IMR-90 (cell line): ENCODE data around the gene IL20. TPM values are rescaled to one million over a fixed set of nuclear protein-coding genes. Genes with fewer than 3 reads are reported as not detected.

Experiments
- ATAC-seq: fragments of 200-7000 bp; cut with Tn5 transposase; 2 replicates; pipeline ENCODE4 v1.9.1; 2020; ENCODE audit warnings: low read depth, mild to moderate bottlenecking, moderate library complexity
- BruUV-seq: library from RNA; stranded (reverse); fragments of 400-500 nt; replicated peaks from 2 replicates; lab custom pipeline; 2021; lab: Mats Ljungman, UMichigan
- CTCF ChIA-PET: fragments of 300-600 bp; formaldehyde crosslinking; extraction: SDS; loops from one replicate; lab custom pipeline; 2021; ENCODE audit warnings: antibody characterized with exemption; lab: Yijun Ruan, JAX
- POLR2A ChIA-PET: fragments of 300-600 bp; sonication (Branson Sonifier 250); formaldehyde crosslinking; loops from one replicate; lab custom pipeline; 2022; ENCODE audit warnings: antibody characterized with exemption; ENCODE audit not compliant: unreplicated experiment; lab: Charles Lee
- DNase-seq: peaks from one replicate; pipeline ENCODE4 v3.0.0; 2013
- H2AFZ ChIP-seq: replicated peaks from 2 replicates; pipeline ENCODE3; 2013; ENCODE audit warnings: low read length, mild to moderate bottlenecking; ENCODE audit not compliant: poor library complexity
- H2AK5ac ChIP-seq: 2 replicates; pipeline ENCODE4 v1.6.1; 2013; ENCODE audit warnings: low read depth, low read length, inconsistent platforms
- H2AK9ac ChIP-seq: replicated peaks from 2 replicates; pipeline ENCODE3; 2013; ENCODE audit warnings: mild to moderate bottlenecking, low read depth, low read length, moderate library complexity; ENCODE audit not compliant: poor library complexity
- H2BK120ac ChIP-seq: 2 replicates; pipeline ENCODE4 v1.6.1; 2013; ENCODE audit warnings: low read depth, low read length, inconsistent platforms
- H2BK15ac ChIP-seq: 3 replicates; pipeline ENCODE4 v1.6.1; 2013; ENCODE audit warnings: low read depth, low read length, inconsistent platforms
- H2BK20ac ChIP-seq: 2 replicates; pipeline ENCODE4 v1.6.1; 2013; ENCODE audit warnings: low read depth, mild to moderate bottlenecking, inconsistent platforms, low read length, moderate library complexity
- H2BK5ac ChIP-seq: 2 replicates; pipeline ENCODE4 v1.6.1; 2013; ENCODE audit warnings: mild to moderate bottlenecking, low read depth, low read length, inconsistent platforms; ENCODE audit not compliant: poor library complexity, severe bottlenecking
- H3K14ac ChIP-seq: replicated peaks from 2 replicates; pipeline ENCODE4 v1.6.1; 2013; ENCODE audit warnings: low read depth, low read length, inconsistent platforms
- H3K18ac ChIP-seq: 2 replicates; pipeline ENCODE4 v1.6.1; 2013; ENCODE audit warnings: low read depth, low read length, control low read depth
- H3K23ac ChIP-seq: 2 replicates; pipeline ENCODE4 v1.6.1; 2013; ENCODE audit warnings: low read depth, low read length, inconsistent platforms
- H3K27ac ChIP-seq: 2 replicates; pipeline ENCODE4 v1.5.1; 2013; ENCODE audit warnings: mild to moderate bottlenecking, control low read depth, low read length; ENCODE audit not compliant: insufficient read depth
- H3K27me3 ChIP-seq: 2 replicates; pipeline ENCODE4 v1.6.1; 2013; ENCODE audit warnings: low read length; ENCODE audit not compliant: control insufficient read depth, insufficient read depth
- H3K36me3 ChIP-seq: 2 replicates; pipeline ENCODE4 v1.6.1; 2013; ENCODE audit warnings: low read length, mixed read lengths; ENCODE audit not compliant: control insufficient read depth, insufficient read depth
- H3K4ac ChIP-seq: 2 replicates; pipeline ENCODE4 v1.6.1; 2013; ENCODE audit warnings: low read depth, low read length, inconsistent platforms
- H3K4me1 ChIP-seq: 2 replicates; pipeline ENCODE4 v1.6.1; 2013; ENCODE audit warnings: low read length, mixed read lengths; ENCODE audit not compliant: control insufficient read depth, insufficient read depth
- H3K4me2 ChIP-seq: 2 replicates; pipeline ENCODE4 v1.6.1; 2013; ENCODE audit warnings: low read depth, mild to moderate bottlenecking, control low read depth, low read length, moderate library complexity
- H3K4me3 ChIP-seq: 2 replicates; pipeline ENCODE4 v1.5.1; 2013; ENCODE audit warnings: low read depth, mild to moderate bottlenecking, control low read depth, low read length, moderate library complexity; ENCODE audit not compliant: insufficient read depth
- H3K56ac ChIP-seq: 2 replicates; pipeline ENCODE4 v1.6.1; 2013; ENCODE audit warnings: low read length, inconsistent platforms; ENCODE audit not compliant: insufficient read depth; ENCODE audit errors: extremely low read depth
- H3K79me1 ChIP-seq, 2 experiments: 2 replicates each; pipeline ENCODE4 v1.6.1; 2013; ENCODE audit warnings: low read length in 2 of 2, inconsistent platforms in 1 of 2, low read depth in 1 of 2
- H3K9ac ChIP-seq: 2 replicates; pipeline ENCODE4 v1.6.1; 2013; ENCODE audit warnings: low read depth, low read length, control low read depth
- H3K9me1 ChIP-seq: 2 replicates; pipeline ENCODE4 v1.6.1; 2013; ENCODE audit warnings: low read length, inconsistent platforms; ENCODE audit not compliant: insufficient read depth
- H3K9me3 ChIP-seq: 2 replicates; pipeline ENCODE4 v1.6.1; 2013; ENCODE audit warnings: low read length; ENCODE audit not compliant: control insufficient read depth, insufficient read depth
- H4K20me1 ChIP-seq: 2 replicates; pipeline ENCODE4 v1.6.1; 2013; ENCODE audit warnings: low read length, inconsistent platforms; ENCODE audit not compliant: insufficient read depth
- H4K5ac ChIP-seq: 2 replicates; pipeline ENCODE4 v1.6.1; 2013; ENCODE audit warnings: mild to moderate bottlenecking, low read depth, low read length, control low read depth
- H4K8ac ChIP-seq, 2 experiments: 2 replicates each; pipeline ENCODE4 v1.6.1; 2013; ENCODE audit warnings: low read depth in 2 of 2, low read length in 2 of 2, control low read depth in 1 of 2, inconsistent platforms in 1 of 2
- H4K91ac ChIP-seq: 2 replicates; pipeline ENCODE4 v1.6.1; 2013; ENCODE audit warnings: low read depth, low read length, inconsistent platforms; ENCODE audit not compliant: insufficient read depth
- BHLHE40 ChIP-seq: fragments of 150-350 bp; IDR thresholded peaks from 2 replicates; pipeline ENCODE4 v1.6.1; 2016; ENCODE audit warnings: mild to moderate bottlenecking, low read depth, low read length
- CEBPB ChIP-seq: IDR thresholded peaks from 2 replicates; pipeline ENCODE4 v1.6.1; 2012; ENCODE audit warnings: low read depth, low read length, improper control_type of control experiment
- CHD1 ChIP-seq: IDR thresholded peaks from 2 replicates; pipeline ENCODE4 v1.6.1; 2012; ENCODE audit warnings: low read depth, low read length, improper control_type of control experiment
- ELK1 ChIP-seq: fragments of 150-350 bp; IDR thresholded peaks from 2 replicates; pipeline ENCODE4 v1.6.1; 2016; ENCODE audit warnings: low read depth, mild to moderate bottlenecking, low read length, moderate library complexity, borderline replicate concordance
- FOS ChIP-seq: fragments of 150-350 bp; IDR thresholded peaks from 2 replicates; pipeline ENCODE4 v1.6.1; 2016; ENCODE audit warnings: low read depth, low read length
- MAFK ChIP-seq: IDR thresholded peaks from 2 replicates; pipeline ENCODE4 v1.6.1; 2012; ENCODE audit warnings: low read depth, low read length, improper control_type of control experiment
- MAZ ChIP-seq: IDR thresholded peaks from 2 replicates; pipeline ENCODE4 v1.6.1; 2012; ENCODE audit warnings: low read depth, mild to moderate bottlenecking, low read length, improper control_type of control experiment, moderate library complexity, borderline replicate concordance
- MXI1 ChIP-seq: IDR thresholded peaks from 2 replicates; pipeline ENCODE4 v1.6.1; 2012; ENCODE audit warnings: low read depth, mild to moderate bottlenecking, low read length, moderate library complexity, borderline replicate concordance
- NFE2L2 ChIP-seq: fragments of 150-350 bp; IDR thresholded peaks from 2 replicates; pipeline ENCODE4 v1.6.1; 2016; ENCODE audit warnings: low read depth, mild to moderate bottlenecking, low read length
- POLR2A ChIP-seq: IDR thresholded peaks from 2 replicates; pipeline ENCODE4 v1.6.1; 2012; ENCODE audit warnings: mild to moderate bottlenecking, low read depth, low read length
- RAD21 ChIP-seq: IDR thresholded peaks from 2 replicates; pipeline ENCODE4 v1.6.1; 2012; ENCODE audit warnings: low read length, improper control_type of control experiment
- RCOR1 ChIP-seq: IDR thresholded peaks from 2 replicates; pipeline ENCODE4 v1.6.1; 2012; ENCODE audit warnings: mild to moderate bottlenecking, low read length, improper control_type of control experiment; ENCODE audit not compliant: insufficient replicate concordance
- RFX5 ChIP-seq: IDR thresholded peaks from 2 replicates; pipeline ENCODE4 v1.8.0; 2012; ENCODE audit warnings: low read depth, mild to moderate bottlenecking, low read length, moderate library complexity
- SMC3 ChIP-seq: fragments of 150-350 bp; IDR thresholded peaks from 2 replicates; pipeline ENCODE4 v1.6.1; 2016; ENCODE audit warnings: low read depth, mild to moderate bottlenecking, antibody characterized with exemption, low read length, moderate library complexity
- USF2 ChIP-seq: fragments of 150-350 bp; IDR thresholded peaks from 2 replicates; pipeline ENCODE4 v1.6.1; 2017; ENCODE audit warnings: mild to moderate bottlenecking, antibody characterized with exemption, low read length, low read depth
- WGBS, 2 experiments: methylation state at CpG; one replicate each; pipeline versions ENCODE4 v1.1.5 to v1.1.7; 2013; ENCODE audit warnings: missing lambda C conversion rate in 2 of 2; ENCODE audit not compliant: insufficient read length in 1 of 2; ENCODE audit errors: extremely low coverage in 2 of 2; 5-methylcytosine and 5-hydroxymethylcytosine counted together
- dilution Hi-C: fragments of 300-500 bp; cut with HindIII; formaldehyde crosslinking; loops from one replicate; pipeline ENCODE4 v1.14.3; 2018; ENCODE audit warnings: low sequenced_read_pairs; ENCODE audit not compliant: unreplicated experiment
- in situ Hi-C: fragments of 300-500 bp; cut with MboI; formaldehyde crosslinking; loops from 3 replicates; pipeline ENCODE4 v1.14.3; 2019; ENCODE audit warnings: low sequenced_read_pairs, inconsistent platforms, mixed read lengths
- intact Hi-C: fragments of 100-400 bp; cut with micrococcal nuclease; formaldehyde crosslinking; loops from 2 replicates; pipeline ENCODE4 v1.10.0; 2022
- polyA plus RNA-seq, 3 experiments: library from polyadenylated mRNA; depleted of rRNA; stranded (reverse); fragments of >200 nt; gene quantifications; 2 replicates each; pipeline ENCODE4 v1.2.3, GENCODE V29; 2012; ENCODE audit warnings: low replicate concordance in 1 of 3
- total RNA-seq: library from RNA; depleted of rRNA; stranded (reverse); fragments of >200 nt; gene quantifications from 2 replicates; pipeline ENCODE4 v1.2.3, GENCODE V29; 2012
- TF ChIP-seq, protein P1 (sequence below): conservative IDR thresholded peaks from 2 replicates; pipeline ENCODE4 v1.5.1; 2012; ENCODE audit warnings: mild to moderate bottlenecking, low read depth, low read length, improper control_type of control experiment

Gene IL20
- total and polyA plus RNA-seq, 2 of the 4 experiments (the other 2 are of a cell fraction), result not detected

- no peak for TF ChIP-seq MAZ
- no peak for TF ChIP-seq CHD1
- no peak for TF ChIP-seq SMC3
- no peak for TF ChIP-seq MAFK
- TF ChIP-seq CEBPB, result no peak
- no peak for TF ChIP-seq BHLHE40
- TF ChIP-seq RCOR1, result no peak
- TF ChIP-seq, protein P1, sequence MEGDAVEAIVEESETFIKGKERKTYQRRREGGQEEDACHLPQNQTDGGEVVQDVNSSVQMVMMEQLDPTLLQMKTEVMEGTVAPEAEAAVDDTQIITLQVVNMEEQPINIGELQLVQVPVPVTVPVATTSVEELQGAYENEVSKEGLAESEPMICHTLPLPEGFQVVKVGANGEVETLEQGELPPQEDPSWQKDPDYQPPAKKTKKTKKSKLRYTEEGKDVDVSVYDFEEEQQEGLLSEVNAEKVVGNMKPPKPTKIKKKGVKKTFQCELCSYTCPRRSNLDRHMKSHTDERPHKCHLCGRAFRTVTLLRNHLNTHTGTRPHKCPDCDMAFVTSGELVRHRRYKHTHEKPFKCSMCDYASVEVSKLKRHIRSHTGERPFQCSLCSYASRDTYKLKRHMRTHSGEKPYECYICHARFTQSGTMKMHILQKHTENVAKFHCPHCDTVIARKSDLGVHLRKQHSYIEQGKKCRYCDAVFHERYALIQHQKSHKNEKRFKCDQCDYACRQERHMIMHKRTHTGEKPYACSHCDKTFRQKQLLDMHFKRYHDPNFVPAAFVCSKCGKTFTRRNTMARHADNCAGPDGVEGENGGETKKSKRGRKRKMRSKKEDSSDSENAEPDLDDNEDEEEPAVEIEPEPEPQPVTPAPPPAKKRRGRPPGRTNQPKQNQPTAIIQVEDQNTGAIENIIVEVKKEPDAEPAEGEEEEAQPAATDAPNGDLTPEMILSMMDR, result no peak
- no peak for TF ChIP-seq FOS
- no peak for TF ChIP-seq POLR2A
- no peak for TF ChIP-seq RFX5
- TF ChIP-seq RAD21, result no peak
- TF ChIP-seq MXI1, result no peak
- TF ChIP-seq ELK1, result no peak
- no peak for TF ChIP-seq USF2
- TF ChIP-seq NFE2L2, result no peak
- no peak overlapping the region for H4K91ac ChIP-seq
- no peak for ATAC-seq
Observed at GRCh38 chr1:206833801-206834200, 31.6 kb upstream of the IL20 start.

More at GRCh38 chr1:206833801-206834200, 31.6 kb upstream of the IL20 start:
- no peak overlapping the region for H3K9ac ChIP-seq
- no peak overlapping the region for H2BK20ac ChIP-seq
- no peak overlapping the region for H3K4ac ChIP-seq
- H3K9me3 ChIP-seq, result no peaks in the 10 kb centered on the region
- H3K4me2 ChIP-seq, result no peak overlapping the region
- no peaks in the 10 kb centered on the region for H3K79me1 ChIP-seq
- dilution Hi-C loops (no loop called here), intact Hi-C loops (no loop called here), in situ Hi-C loops (no loop called here)
- H2BK5ac ChIP-seq, result no peak overlapping the region
- no CpG with 5 or more reads among the region's 2 CpGs for WGBS, 2 experiments
- H3K9me1 ChIP-seq, result peaks cover 2% of the 10 kb centered on the region
- no peak overlapping the region for H2AK5ac ChIP-seq
- H3K4me1 ChIP-seq, result 0 out of 2 replicates have a peak, but pooled peaks cover 1% of the 10 kb centered on the region
- H3K18ac ChIP-seq, result no peak overlapping the region
- H3K56ac ChIP-seq, result no peak overlapping the region
- H2BK15ac ChIP-seq, result no peak overlapping the region
- H4K8ac ChIP-seq, result no peak overlapping the region
- H3K36me3 ChIP-seq, result no peaks in the 10 kb centered on the region
- CTCF ChIA-PET, result no interaction called here
- H2BK120ac ChIP-seq, result no peak overlapping the region
- BruUV-seq, result no TSS peak
- H3K23ac ChIP-seq, result no peak overlapping the region
- no peak overlapping the region for H3K27ac ChIP-seq
- no peak overlapping the region for H3K4me3 ChIP-seq
- peaks cover 7% of the 10 kb centered on the region for H3K27me3 ChIP-seq
- POLR2A ChIA-PET, result interaction anchor here (0.6 kb wide), 1 partner anchor 70 kb away, joined by 3 read pairs; no protein-coding TSS in a partner anchor
- H2AK9ac ChIP-seq, result no peak overlapping the region
- no peak overlapping the region for H4K5ac ChIP-seq
- no peak overlapping the region for H2AFZ ChIP-seq
- H4K20me1 ChIP-seq, result no peaks in the 10 kb centered on the region
- DNase-seq, result no peak
- H3K14ac ChIP-seq, result no peak overlapping the region
